ENCODE measurements around the gene BANF2.
"Not testable (repeated sequence)": the region's sequence is repeated elsewhere in the genome, so short reads cannot be mapped to it uniquely, and the experiment has no call there.

The BANF2 gene

DNA sequence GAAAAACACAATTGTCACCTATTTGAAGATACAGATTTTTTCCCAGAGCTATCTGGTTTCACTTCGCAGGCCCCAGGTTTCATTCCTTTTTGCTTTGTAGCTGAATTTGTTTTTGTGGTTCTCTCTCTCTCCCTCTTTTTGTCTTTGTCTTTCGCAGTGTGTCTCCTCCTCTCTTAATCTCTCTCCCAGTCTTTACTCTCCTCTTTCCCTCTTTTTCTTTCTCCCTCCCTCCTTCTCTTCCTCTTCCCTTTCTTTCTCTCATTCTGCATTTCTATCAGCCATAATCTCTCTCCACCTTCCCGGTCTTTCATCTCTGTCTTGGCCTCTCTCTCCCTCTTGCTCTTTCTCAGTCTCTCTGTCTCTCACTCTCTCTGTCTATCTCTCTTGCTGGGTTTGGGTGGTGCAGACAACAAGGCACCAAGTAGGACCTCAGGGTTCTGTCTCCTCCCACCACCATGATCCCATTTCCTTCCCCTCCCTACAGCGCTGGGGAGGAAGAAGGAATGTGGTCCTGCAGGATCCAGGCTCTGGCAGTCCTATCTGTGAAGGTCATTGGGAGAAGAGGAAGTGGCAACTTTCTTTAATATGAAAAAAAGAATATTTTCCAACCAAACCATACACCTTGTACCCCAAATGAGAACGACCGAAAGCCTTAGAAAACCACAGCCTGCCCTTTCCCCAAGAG, 63.2 kb downstream of the BANF2 start:
- no peak for DNase-seq (ENCODE audit: low read depth, low spot score)

DNA sequence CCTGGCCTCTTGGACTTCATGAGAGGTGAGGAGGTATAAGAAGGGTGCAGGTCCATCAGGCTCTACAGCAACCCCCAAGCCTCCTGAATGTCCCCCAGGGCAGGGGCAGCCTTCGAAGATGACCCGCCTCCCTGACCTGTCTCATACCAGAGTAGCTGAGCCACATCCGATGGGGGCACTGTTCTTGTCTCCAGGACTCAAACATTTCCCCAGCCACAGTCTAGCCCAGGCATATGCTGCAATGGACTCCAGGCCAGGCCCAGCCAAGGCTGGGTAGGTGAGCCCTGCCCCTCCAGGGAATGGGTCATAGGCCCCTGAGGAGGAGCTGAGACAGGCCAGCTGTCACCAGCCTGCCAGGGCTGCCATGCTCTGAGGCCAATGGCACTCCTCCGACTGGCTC, 65.3 kb downstream of the BANF2 start:
- no peak for DNase-seq (ENCODE audit: low read depth, low spot score)

DNA sequence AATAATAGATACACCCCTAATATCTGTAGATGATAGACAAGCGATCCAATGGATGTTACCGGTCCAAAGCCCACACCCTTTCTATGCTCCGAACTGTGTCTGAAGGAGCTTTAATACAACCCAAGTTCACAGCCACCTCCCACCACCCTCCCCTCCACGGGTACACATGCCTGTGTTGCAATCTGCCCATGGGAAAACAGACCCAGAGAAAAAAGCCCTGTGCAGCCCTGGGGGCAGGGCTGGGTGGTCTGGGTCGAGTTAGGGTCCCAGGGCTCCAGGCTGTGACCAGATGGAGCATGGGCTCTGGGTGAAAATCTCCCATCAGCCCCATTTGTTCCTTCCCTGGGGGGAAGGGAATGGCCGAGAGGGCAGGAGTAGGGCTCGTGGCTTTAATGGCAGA, 65.8 kb downstream of the BANF2 start:
- DNase-seq (ENCODE audit: low read depth, low spot score), result no peak

DNA sequence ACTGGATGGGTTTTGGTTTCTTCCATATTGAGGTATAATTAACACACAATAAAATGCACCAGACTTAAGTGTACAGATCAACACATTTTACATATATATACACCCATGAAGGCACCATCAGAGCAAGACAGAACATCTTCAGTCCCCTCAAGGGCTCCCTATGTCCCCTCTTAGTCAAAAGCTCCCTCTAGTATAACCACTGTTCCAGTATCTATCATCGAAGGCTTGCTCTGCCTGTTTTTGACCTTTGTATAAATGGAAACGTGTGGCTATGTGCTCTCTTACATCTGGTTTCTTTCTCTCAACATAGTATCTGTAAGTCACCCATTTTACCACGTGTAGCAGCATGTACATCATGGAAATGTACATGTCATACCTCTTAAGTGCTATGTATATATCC, 66.5 kb downstream of the BANF2 start:
- no peak for DNase-seq (ENCODE audit: low read depth, low spot score)

DNA sequence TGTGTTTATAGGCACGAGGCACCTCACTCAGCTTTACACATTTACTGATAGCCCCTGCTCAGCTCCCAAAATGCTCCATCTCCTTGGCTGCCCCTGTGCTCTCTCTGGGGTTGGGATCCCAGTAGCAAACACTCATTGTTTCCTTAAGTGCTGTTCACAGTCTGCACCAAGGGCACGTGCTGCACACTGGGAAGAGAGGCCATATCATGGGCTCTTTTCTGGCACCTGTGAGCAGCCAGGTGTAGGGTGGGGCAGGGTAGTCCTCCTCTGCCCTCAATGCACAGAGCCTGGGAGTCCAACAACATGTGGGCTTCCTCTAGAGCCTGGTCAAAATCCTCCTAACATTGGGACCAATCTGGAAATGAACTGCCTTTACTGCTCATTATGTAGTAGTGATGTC, 67.9 kb downstream of the BANF2 start:
- no peak for DNase-seq (ENCODE audit: low read depth, low spot score)

DNA sequence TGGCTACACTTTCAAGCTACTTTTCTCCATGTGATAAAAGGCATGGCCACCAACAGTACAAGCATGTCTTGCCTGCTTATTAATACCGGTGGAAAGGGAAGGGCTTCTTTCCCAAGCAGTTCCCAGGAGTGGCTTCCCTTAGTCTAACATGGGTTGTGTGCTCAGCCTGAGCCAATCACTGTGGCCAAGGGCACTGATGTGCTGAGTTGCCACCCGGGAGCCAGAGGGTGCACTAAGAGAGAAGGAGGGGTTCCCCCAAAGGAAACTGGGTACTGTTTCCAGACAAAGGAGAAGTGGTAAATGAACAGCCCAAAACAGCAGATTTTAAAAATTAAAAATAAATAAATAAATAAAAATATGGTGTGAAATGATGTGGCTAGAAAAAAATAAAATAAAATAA, 68.5 kb downstream of the BANF2 start:
- DNase-seq (ENCODE audit: low read depth, low spot score), result no peak

DNA sequence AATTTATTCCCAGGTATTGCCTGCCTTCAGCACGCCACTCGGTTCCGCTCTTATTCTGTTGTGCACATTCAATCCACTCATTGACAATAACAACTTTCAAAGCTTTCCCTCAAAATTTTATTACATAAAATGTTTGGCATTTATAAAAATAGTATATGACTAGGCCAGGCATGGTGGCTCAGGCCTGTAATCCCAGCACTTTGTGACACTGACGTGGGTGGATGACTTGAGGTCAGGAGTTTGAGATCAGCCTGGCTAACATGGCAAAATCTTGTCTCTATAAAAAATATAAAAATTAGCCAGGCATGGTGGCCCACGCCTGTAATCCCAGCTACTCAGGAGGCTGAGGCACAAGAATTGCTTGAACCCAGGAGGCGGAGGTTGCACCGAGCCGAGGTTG, 70.0 kb downstream of the BANF2 start:
- not testable (repeated sequence) for DNase-seq (ENCODE audit: low read depth, low spot score)

DNA sequence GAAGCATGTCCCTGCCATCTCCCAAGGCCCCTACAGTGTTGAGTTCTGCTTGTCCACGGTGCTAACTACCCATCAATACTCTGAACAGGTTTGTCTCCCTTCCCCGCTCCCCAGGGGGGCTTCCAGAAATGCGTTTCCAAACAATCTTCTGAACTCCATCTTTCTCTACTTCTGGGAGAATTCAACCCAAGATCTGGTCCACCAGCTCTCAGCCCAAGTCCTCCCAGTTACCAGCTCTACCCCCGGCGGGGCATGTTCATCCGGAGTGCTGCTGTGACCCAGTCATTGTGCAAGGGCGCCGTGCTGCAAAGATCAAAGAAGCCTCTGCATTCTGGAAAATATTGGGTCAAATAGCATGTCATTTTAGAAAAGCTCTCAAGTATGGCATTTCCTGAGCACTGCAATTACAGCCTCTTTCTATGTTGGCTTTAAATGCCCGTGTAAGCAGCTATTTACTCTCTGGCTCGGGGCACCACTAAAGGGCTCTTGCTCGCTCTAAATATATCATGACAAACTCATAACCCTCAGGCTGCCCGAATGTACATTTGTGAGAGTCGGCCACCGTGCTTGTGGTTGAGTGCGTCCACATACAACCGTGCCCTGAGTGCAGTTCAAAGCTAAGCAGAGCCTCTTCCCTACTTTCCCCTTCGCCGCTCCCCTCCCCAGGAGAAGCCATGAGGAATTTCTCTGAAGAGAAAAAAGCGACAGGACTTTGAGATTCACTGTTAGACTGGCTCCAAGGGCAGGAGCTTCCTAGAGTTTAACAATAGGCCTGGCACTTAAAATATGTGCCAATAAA, 71.6 kb downstream of the BANF2 start:
- DNase-seq (ENCODE audit: low read depth, low spot score), result no peak

DNA sequence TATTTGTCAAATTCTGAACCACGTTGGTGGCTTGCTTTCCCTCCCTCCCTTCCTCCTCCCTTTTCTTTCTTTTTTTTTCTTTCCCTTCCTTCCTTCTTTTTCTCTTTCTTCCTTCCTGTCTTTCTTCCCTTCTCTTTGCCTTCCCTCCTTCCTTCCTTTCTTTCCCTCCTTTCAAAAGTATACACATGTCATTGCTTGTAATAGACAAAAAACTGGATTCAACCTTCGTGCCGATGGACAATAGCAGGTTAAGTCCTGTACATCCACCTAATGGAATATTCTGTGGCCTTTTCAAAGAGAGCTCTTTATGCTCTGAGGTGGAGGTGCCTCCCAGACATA, 72.2 kb downstream of the BANF2 start:
- no peak for DNase-seq (ENCODE audit: low read depth, low spot score)

DNA sequence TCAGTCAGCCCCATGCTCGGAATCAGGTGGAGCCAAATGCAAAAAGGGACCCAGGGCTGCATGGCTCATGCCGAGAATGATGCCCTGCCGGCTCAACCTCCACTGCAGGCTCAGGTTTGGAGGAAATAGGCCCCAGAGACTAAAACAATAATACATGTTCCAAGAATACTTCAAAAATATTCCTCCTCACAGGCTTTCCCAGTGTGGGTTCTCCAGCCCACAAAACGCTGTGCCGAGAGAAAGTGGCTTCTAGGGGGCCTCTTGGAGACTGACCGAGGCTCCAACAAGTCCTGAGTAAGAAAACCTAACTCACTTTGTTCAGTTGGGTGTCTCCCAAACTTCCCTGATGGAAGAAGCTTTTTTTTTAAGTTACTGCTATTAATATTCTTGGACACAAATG, 73.9 kb downstream of the BANF2 start:
- no peak for DNase-seq (ENCODE audit: low read depth, low spot score)

DNA sequence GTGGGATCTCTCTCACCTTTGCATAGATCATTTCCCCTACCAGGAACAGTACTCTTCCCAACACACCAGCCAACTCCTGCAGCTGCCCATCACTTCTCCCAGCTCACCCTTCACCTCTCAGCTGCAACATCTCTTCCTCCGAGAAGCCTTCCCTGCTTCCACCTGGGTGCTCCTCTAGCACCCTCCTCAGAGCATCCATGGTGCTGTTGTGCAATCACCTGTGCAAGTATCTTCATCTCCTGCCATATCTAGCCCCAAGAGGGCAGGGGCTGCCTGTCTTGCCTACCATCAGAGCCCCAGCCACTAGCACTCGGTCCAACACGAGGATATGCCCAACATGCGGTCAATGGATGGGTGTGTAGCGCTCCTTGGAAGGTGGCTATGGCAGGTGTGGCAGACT, 75.8 kb downstream of the BANF2 start:
- DNase-seq (ENCODE audit: low read depth, low spot score), result no peak

DNA sequence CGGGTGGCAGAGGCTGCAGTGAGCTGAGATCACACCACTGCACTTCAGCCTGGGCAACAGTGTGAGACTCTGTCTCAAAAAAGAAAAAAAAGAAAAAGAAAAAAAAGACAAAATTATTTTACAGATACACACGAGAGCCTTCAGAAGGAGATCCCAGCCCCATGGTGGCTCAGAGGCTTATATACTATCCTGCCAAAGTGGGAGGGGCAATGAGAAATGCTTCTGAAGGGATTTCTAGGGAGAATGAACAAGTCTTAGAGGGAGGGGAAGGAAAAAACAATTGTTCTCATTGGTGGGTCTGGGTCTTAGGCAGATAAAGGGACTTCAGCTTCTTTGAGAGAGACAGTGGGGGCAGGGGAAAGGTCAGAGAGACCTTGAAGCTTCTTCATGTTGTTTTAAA, 76.8 kb downstream of the BANF2 start:
- no peak for DNase-seq (ENCODE audit: low read depth, low spot score)

DNA sequence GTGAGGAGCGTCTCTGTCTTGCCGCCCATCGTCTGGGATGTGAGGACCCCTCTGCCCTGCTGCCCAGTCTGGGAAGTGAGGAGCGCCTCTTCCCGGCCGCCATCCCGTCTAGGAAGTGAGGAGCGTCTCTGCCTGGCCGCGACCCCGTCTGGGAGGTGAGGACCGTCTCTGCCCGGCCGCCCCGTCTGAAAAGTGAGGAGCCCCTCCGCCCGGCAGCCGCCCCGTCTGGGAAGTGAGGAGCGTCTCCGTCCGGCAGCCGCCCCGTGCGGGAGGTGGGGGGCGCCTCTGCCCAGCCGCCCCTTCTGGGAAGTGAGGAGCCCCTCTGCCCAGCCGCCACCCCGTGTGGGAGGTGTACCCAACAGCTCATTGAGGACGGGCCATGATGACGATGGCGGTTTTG, 79.2 kb downstream of the BANF2 start:
- not testable (repeated sequence) for DNase-seq (ENCODE audit: low read depth, low spot score)

DNA sequence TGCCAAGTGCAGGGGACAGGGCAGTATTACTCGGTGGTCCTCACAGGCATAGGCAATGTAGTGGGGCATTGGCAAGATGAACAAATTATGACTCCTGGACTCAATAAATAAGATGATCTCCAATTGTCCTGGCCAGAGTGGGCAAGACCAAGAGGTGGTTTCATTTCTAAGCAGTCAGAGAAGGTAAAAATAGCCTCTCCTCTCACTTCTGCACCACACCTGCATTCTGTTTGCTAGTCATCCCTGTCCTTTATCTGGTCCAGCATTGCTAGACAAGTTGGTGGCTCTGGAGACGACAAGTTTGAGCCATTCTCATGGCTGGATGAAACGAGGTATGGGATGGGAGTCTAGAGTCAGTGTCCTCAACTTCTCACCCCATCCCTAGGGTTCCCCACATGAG, 83.0 kb downstream of the BANF2 start:
- no peak for DNase-seq (ENCODE audit: low read depth, low spot score)

DNA sequence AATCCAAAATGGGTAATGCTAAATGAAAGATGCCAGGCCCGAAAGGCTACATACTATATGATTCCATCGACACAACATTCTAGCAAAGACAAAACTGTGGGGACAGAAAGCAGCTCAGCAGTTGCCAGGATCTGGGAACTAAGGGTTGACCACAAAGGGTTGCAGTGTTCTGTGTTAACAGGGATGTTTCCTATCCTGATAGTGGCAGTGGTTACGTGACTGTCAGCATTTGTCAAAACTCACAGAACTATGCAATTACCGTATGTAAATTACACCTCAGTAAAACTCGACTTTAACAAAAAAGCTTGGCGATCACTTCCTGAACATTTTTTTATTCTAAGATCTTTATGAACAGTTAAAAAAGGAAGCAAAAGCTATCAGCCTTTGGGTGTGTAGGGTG, 83.9 kb downstream of the BANF2 start:
- DNase-seq (ENCODE audit: low read depth, low spot score), result no peak

DNA sequence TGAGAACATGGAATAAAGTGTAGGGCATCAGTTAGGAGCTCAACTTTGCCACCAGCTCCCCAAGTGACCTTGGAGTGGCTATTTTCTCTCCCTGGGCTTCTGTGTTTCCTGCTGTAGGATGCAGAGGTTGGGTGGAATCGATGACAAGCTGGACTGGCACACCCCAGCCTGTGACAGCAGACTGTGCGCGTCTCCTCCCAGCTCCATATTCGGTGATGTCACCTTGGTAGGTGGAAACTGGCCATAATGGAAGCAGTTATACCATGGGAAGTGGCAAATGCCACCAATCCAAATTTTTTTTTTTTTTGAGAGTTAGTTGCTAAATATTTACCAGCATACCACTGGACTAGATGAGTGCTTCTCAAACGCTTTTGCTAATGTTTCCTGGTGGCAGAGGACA, 85.2 kb downstream of the BANF2 start:
- DNase-seq (ENCODE audit: low read depth, low spot score), result no peak
